Body of pancreas (tissue), 4 donors: Measurements from ENCODE around the gene CRTC2. TPM values are rescaled to one million over a fixed set of nuclear protein-coding genes. Genes with fewer than 3 reads are reported as not detected.

ENCODE experiments used
- ATAC-seq: fragments of 150-250 bp; one replicate; pipeline ENCODE4 v1.9.1; 2016
- DNase-seq, 4 donors: peaks; one replicate each; pipeline ENCODE4 v3.0.0-alpha.2; 2019
- H3K27ac ChIP-seq, 4 donors: fragments of 200-600 bp; sonication (generic); 1 replicate in 3 of 4; 2 replicates in 1 of 4; pipeline versions ENCODE4 v1.5.1 to v1.6.1; 2016 to 2019; ENCODE audit warnings: mild to moderate bottlenecking in 1 of 4, mixed read lengths in 1 of 4, moderate library complexity in 1 of 4
- H3K27me3 ChIP-seq, 2 donors: fragments of 200-600 bp; sonication (generic); one replicate each; pipeline ENCODE4 v1.6.0; 2016; ENCODE audit warnings: mild to moderate bottlenecking in 1 of 2
- H3K36me3 ChIP-seq, 2 donors: fragments of 200-600 bp; sonication (generic); replicated peaks in 1 of 2; 2 replicates each; pipeline ENCODE4 v1.5.1; 2016; ENCODE audit warnings: low read depth in 2 of 2; ENCODE audit not compliant: insufficient read depth in 1 of 2
- H3K4me1 ChIP-seq: fragments of 200-600 bp; sonication (generic); one replicate; pipeline ENCODE4 v1.6.0; 2016
- H3K4me3 ChIP-seq, 2 donors: fragments of 200-600 bp; sonication (generic); 1 replicate in 1 of 2; 2 replicates in 1 of 2; pipeline ENCODE4 v1.5.1; 2016 to 2019
- H3K9me3 ChIP-seq, 3 donors: fragments of 200-600 bp; sonication (generic); 1 replicate in 2 of 3; 2 replicates in 1 of 3; pipeline ENCODE4 v1.5.1; 2016
- POLR2A ChIP-seq, 3 donors: fragments of 450-650 bp; IDR thresholded peaks; one replicate each; pipeline ENCODE4 v1.6.1; 2016; ENCODE audit warnings: antibody characterized with exemption in 3 of 3, mild to moderate bottlenecking in 2 of 3
- WGBS, 2 donors: methylation state at CpG; one replicate each; pipeline ENCODE4 v1.1.5; 2017; 5-methylcytosine and 5-hydroxymethylcytosine counted together
- intact Hi-C: fragments of 100-400 bp; cut with DNase I; formaldehyde crosslinking; loops from one replicate; pipeline ENCODE4 v1.15.1; 2023
- total RNA-seq, 2 donors: library from RNA; depleted of rRNA; stranded (reverse); fragments of >200 nt; gene quantifications; one replicate each; pipeline ENCODE4 v1.1.0, GENCODE V29; 2016
- TF ChIP-seq, protein P1 (sequence below), 7 experiments: fragments of 450-650 bp in 4 of 7; fragments of 200-600 bp in 3 of 7; sonication (generic) in 3 of 7; IDR thresholded peaks; one replicate each; pipeline ENCODE4 v1.5.1; 2016 to 2019; ENCODE audit warnings: antibody characterized with exemption in 7 of 7

Gene CRTC2
- total RNA-seq, 2 donors from 2014 or later, result 15.2 to 15.8 TPM

DNA sequence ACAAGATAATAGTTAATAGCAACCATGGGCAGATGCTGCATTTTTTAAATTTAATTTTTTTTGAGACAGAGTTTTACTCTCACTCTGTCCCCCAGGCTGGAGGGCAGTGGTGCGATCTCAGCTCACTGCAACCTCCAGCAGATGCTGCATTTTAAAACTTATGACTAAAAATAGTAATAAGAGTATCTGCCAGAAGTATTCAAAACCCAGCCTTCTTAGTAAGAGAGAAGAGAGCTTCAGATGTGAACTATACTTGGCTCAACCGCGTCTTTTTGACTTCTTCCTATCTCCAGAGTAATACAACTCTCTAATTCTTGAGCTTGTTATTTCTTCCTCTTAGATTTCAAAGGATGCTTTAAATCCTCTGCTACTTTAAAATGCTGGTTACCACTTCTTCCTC is 36.8 kb upstream of the CRTC2 start:
- Histone ChIP-seq H3K27me3 (no peaks in the 10 kb centered on the region), H3K9me3 (no peaks in the 10 kb centered on the region), H3K27ac (no peak overlapping the region), H3K36me3 (peaks cover 0 to 6% of the 10 kb centered on the region in 2 donors), H3K4me3 (no peak overlapping the region), H3K4me1 (peaks cover 25% of the 10 kb centered on the region)
- no peak for ATAC-seq
- 86 to 92% methylated on average over 3 of the region's 3 CpGs for WGBS, 2 donors
- no peak for TF ChIP-seq POLR2A (IDR thresholded peaks at IDR 0.05)
- TF ChIP-seq, protein P1, sequence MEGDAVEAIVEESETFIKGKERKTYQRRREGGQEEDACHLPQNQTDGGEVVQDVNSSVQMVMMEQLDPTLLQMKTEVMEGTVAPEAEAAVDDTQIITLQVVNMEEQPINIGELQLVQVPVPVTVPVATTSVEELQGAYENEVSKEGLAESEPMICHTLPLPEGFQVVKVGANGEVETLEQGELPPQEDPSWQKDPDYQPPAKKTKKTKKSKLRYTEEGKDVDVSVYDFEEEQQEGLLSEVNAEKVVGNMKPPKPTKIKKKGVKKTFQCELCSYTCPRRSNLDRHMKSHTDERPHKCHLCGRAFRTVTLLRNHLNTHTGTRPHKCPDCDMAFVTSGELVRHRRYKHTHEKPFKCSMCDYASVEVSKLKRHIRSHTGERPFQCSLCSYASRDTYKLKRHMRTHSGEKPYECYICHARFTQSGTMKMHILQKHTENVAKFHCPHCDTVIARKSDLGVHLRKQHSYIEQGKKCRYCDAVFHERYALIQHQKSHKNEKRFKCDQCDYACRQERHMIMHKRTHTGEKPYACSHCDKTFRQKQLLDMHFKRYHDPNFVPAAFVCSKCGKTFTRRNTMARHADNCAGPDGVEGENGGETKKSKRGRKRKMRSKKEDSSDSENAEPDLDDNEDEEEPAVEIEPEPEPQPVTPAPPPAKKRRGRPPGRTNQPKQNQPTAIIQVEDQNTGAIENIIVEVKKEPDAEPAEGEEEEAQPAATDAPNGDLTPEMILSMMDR (IDR thresholded peaks at IDR 0.05), result no peak
- no peak for DNase-seq
- intact Hi-C loops, result no loop called here

- H3K27me3 ChIP-seq, result no peaks in the 10 kb centered on the region
- WGBS, 2 donors, result 76 to 82% methylated on average over 2 of the region's 2 CpGs
- ATAC-seq, result no peak
- TF ChIP-seq POLR2A (IDR thresholded peaks at IDR 0.05), result no peak
- TF ChIP-seq, protein P1 (IDR thresholded peaks at IDR 0.05), result no peak
- H3K4me3 ChIP-seq, result peak overlapping the region in 1 of 2 donors; percentile 63
- intact Hi-C loops, result no loop called here
- no peaks in the 10 kb centered on the region for H3K9me3 ChIP-seq
- H3K27ac ChIP-seq, result peak overlapping the region in 3 of 4 donors; percentile 91 to 95 (median 95)
- peaks cover 0 to 6% of the 10 kb centered on the region in 2 donors for H3K36me3 ChIP-seq
- no peak for DNase-seq
- peaks cover 33% of the 10 kb centered on the region for H3K4me1 ChIP-seq
Observed at GRCh38 chr1:153991806-153992205, 33.4 kb upstream of the CRTC2 start.

GRCh38 chr1:153991151-153991630 is 32.8 kb upstream of the CRTC2 start:
- Histone ChIP-seq H3K36me3 (peaks cover 0 to 6% of the 10 kb centered on the region in 2 donors), H3K4me1 (peaks cover 38% of the 10 kb centered on the region), H3K4me3 (peak overlapping the region; percentile 63 to 72), H3K27me3 (no peaks in the 10 kb centered on the region), H3K9me3 (no peaks in the 10 kb centered on the region), H3K27ac (peak overlapping the region; percentile 91 to 95 (median 94))
- ATAC-seq (no peak), DNase-seq (no peak)
- TF ChIP-seq, protein P1 (IDR thresholded peaks at IDR 0.05), result no peak
- TF ChIP-seq POLR2A (IDR thresholded peaks at IDR 0.05), result no peak
- intact Hi-C loops, result no loop called here
- WGBS, 2 donors, result 4 to 5% methylated on average over 9 of the region's 9 CpGs

DNA sequence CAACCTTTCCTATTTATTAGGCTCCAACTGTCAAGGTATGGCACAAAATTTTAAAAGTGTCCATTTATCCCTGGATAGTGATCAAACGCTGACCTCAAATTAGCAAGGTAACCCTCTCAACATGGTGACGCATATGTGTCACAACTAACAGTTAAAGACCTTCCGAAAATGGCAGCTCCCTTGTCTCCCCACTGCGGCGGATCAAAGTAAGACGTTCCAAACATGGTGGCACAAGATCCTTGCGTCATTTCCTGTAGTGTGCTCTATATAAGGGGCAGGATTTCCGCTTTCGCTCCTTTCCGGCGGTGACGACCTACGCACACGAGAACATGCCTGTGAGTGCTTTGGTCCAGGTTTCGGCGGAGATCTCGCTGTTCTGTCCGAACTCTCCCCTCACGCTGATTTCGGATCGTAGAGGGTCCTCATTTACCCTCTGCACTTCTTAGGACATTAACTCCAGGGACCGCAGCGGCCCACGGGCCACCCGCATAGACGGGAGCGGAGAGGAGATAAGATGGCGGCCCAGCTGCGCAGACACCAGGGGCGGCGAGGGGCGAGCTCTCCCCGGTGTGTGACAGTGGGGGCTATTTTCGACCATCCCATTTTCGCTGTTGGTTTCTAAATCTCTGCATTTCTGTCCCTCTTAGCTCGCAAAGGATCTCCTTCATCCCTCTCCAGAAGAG is 32.2 kb upstream of the CRTC2 start, which contains the start of gene RPS27:
Gene RPS27 (plus strand): TSS at position 295 of the 683 bp plus-strand sequence. CDS start 35 bp downstream, at position 330.
- peak; percentile 84 for ATAC-seq
- intact Hi-C loops, result no loop called here
- Histone ChIP-seq H3K4me1 (peaks cover 38% of the 10 kb centered on the region), H3K27ac (peak within 1 kb of the TSS; percentile 91 to 95 (median 94)), H3K36me3 (peaks cover 0 to 6% of the 10 kb centered on the region in 2 donors), H3K4me3 (peak within 1 kb of the TSS; percentile 63 to 72), H3K9me3 (no peaks in the 10 kb centered on the region), H3K27me3 (no peaks in the 10 kb centered on the region)
- WGBS, 2 donors, result 0 to 1% methylated on average over 10 to 36 of the region's 36 CpGs
- TF ChIP-seq, protein P1 (IDR thresholded peaks at IDR 0.05), result peak in 1 of 7 experiments; percentile 19
- TF ChIP-seq POLR2A (IDR thresholded peaks at IDR 0.05), result peak; percentile 94 to 99 (median 99)
- DNase-seq, result peak; percentile 93 to 98 (median 95)
